GM18861 (cell line): ENCODE measurements around the gene YPEL2.
"Not testable (repeated sequence)": the region's sequence is repeated elsewhere in the genome, so short reads cannot be mapped to it uniquely, and the experiment has no call there.

Experiments used
- ATAC-seq: cut with Tn5 transposase; IDR thresholded peaks from one replicate; pipeline ENCODE4 v1.9.1; 2021; ENCODE audit not compliant: unreplicated experiment

The YPEL2 gene

DNA sequence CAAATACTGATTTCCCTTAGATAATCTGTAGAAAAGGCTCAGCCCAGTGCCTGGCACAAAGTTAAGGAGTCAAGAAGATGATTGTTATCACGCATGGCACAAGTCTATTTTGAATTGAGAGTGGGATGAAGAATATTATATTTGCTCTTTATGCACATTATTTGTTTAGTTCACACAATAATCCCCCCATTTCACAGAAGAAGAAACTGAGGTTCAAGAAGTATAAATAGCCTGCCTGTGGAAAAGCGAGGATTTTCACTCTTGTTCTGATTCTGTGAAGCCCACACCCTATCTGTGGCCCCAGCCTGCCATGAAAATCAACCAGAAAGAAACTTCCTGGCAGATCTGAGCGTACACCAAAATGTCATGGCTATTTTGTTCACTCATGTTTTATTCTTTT, 73.0 kb downstream of the YPEL2 start:
- ATAC-seq = no peak

DNA sequence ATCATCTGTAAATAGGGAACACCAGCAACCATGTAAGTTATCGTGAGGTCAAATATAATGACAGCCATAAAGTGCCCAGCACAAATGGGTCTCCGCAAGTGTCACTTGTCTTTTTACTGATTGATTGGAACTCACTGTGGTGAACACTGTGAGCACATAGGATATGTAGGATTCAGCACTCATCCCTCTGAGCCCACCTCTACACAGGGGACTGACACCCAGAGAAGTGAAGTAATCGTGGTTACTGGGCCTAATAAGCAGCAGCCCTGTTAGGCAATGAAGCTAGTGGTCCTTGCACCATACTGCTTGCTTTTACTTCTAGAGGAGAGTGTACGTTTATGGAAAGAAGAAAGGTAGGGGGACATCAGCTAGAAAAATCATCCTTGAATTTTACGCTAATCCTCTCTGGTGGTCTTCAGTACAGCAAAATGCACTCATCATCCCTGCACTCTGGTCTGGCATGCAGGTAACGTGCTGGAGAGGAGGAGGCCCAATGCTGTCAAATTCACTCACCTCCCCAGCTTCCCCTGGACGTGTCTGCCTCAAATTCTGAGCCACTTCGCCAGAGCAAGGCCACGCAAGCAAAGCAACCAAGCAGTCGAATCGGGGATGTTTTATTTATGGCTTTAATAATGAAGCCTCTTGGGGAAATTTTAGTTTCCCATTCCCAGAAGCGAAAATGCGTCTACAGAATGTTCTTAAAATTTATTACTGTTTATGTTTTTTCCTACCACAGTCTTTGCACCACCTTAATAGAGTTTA, 74.7 kb downstream of the YPEL2 start:
- ATAC-seq = no peak

DNA sequence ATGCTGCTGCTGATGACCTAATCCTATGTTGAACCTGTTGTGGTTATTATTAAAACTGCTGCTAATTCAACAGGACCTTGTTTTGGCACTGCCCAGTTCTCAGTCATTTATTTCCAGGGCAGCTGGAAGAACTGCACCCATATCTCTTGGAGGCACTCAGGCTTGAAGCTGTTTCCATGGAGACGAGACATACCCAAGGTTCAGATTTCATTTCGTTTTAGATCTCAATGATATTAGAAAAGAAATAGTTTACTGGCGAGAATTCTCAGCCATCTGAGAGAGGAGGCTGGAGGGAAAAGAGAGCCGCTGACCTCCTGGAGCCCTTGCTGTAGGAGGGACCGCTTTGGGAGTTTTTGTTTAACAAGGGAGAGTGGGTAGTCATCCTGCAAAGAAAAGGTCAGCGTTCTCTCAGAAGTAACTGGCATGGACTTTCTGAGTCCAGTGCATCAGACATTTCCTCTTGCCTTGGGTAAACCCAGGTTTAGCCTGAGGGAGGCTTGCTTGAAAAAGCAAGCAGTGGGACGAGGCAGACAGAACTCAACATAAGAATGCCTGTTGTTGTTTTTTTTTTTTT, 75.4 kb downstream of the YPEL2 start:
- ATAC-seq = no peak

DNA sequence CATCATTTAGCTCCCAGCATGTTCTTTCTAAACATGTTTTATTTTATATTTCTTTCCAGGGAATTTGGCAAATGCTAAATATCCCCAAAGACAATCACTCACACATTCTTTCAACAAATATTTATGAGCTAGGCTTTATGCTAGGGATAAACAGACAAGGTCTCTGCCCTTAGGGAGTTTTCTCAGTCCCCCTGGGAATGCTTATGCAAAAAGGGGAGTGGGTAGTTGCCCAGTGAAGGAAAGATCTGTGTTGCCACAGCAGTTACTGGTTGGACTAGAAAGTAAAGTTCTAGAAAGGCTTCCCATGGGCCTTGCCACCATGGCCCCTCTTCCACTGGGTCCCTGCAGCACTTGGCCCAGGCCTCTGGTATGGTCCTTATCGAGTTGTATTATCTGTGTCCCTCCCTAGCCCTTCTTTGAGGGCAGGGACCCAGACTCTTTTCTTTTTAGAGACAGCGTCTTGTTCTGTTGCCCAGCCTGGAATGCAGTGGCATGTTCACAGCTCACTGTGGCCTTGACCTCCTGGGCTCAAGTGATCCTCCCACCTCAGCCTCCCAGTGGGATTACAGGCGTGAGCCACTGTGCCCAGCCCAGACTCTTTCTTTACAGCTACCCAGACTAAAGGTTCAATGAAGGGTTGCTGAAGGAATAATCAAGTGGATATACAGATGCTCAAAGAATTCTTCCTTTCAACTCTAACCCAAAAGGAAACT, 78.0 kb downstream of the YPEL2 start:
- ATAC-seq = no peak

DNA sequence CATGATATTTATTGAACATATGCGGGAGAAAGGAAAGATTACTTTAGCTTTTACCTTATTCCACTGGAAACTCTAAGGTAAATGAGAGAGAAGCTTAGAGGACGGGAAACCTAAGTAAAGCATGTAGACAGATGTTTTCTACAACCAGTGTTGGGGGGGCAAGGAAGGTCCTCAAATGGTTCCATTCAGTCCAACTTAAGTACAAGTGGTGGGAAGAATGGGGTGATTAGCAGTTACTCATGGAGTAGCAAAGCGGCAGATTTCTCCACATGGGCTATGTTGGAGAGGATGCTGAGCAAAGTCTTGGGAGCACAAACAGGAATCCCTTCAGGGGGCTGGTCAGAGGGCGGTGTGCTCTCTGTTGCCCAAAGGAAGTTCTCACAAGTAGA, 78.6 kb downstream of the YPEL2 start:
- ATAC-seq = no peak

DNA sequence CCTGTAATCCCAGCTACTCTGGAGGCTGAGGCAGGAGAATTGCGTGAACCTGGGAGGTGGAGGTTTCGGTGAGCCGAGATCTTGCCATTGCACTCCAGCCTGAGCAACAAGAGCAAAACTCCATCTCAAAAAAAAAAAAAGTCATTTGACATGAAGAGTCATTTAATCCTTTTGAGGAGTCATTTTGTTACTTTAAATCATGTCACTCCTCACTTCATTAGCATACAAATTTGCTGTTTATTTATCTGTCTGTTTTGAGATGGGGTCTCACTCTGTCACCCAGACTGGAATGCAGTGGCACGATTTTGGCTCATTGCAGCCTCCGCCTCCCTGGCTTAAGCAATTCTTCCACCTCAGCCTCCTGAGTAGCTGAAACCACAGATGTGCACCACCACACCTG, 81.0 kb downstream of the YPEL2 start:
- ATAC-seq = not testable (repeated sequence)

DNA sequence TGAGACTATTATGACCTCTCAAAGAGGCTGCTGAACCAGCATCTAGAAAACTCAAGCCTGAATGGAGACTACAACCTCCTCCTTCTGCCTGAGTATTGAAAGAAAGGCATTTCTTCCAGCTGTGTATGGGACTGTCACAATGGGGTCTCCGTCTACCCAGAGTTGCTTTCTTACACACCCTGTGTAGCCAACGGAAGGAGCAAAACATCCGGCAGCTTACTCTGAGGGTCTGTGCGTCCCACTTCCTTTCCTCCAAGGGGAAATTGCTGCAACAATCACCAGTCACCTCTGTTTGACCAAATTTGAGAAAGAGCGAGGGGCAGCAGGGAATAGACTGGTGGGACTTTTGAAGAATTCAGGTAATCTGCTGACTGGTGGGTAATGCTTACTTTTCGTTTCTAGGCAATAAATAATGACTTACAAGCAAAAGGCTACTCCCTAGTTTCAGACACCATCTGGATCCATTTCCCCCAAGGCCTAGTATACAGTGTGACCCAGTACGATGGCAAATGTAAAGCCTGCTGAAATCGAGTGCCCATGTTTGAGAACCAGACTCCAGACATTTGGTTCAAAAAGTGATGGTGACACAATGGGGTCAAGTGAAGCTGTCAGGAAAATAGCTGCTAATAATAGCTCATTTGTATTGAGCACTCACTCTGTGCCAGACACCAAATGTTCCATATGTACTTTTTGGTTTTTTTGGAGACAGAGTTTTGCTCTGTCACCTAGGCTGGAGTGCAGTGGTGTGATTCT, 81.7 kb downstream of the YPEL2 start:
- ATAC-seq = no peak

DNA sequence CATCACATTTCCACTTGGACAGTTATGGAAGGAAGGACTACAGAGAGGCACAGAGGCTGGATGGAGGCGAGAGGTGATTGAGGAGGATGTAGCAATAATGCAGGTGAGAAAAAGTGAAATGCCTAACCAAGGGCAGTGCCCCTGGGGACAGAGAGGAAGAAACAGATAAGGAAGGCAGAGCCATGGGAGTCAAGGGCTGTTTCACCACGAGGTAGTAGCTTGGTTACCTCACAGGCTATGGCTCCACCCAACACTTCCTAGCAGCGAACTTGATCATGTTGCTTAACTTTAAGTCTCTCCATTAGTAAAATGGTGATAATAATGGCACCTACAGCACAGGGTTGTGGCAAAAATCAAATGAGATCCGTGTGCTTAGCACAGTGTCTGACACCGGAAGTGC, 83.9 kb downstream of the YPEL2 start:
- ATAC-seq = no peak

DNA sequence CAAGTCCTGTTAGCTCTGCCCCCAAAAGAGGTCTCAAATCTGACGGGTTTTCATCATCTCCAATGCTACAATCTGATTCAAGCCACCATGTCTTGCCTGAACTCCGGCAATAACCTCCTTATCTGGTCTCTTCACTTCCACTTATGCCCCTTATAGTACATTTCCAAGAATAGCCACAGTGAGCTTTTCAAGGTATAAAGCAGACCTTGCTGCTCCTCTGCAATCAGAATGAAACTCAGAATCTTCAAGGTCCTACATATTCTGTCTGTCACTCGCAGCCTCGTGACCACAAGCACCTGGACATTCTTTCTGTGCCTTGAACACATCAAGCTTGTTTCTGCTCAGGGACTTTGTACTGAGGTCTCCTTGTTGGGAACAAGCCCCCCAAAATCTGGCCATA, 84.7 kb downstream of the YPEL2 start:
- no peak for ATAC-seq

DNA sequence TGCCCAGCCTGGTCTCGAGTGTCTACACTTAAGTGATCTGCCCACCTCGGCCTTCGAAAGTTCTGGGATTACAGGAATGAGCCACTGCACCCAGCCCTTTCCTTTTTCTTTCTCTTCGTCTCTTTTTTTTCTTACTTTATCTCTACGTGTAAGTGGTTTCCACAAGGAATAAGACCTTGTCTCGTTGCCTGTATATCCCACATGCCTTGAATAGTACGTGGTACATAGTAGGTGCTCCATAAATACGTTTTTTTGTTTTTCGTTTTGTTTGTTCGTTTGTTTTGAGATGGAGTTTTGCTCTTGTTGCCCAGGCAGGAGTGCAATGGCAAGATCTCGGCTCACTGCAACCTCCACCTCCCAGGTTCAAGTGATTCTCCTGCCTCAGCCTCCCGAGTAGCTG, 86.0 kb downstream of the YPEL2 start:
- no peak for ATAC-seq

DNA sequence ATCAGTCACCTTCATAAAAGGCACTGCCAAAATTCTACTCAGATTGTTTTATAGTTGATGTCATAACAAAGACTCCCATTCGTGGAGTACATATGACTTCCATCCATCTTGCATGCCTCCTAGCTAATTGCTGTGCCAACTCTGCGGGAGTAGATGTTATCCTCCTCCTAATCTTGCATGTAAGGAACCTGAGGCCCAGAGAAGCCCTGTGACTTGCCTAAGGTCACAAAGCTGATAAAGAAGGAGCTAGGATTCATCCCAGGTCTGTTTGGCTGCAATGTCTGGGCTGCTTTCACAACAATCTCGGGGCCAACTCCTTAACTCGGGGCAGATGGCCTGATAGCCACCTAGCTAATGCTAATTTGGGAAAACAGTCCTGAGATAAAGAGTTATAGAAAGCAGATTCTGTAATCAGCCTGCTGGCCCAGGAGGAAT, 87.3 kb downstream of the YPEL2 start:
- ATAC-seq = no peak

DNA sequence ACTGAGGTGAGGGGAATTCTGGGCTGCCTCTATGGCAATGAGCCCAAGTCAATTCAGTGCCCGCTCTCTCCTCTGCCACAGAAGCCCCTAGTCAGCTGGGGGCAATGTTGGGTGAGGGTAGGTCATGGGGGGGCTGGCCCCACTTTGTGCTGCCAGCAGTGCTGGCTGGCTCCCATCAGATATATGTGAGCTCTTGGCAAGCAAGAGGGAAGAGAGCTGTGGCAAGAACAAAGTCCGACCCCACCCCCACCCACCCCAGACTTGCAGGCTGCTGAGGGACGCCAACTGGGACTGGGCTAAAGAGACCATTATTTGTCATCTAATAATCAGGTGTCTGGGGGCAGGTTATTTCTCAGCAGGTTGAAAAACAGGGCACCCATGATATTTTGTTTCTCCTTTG, 89.4 kb downstream of the YPEL2 start:
- no peak for ATAC-seq

DNA sequence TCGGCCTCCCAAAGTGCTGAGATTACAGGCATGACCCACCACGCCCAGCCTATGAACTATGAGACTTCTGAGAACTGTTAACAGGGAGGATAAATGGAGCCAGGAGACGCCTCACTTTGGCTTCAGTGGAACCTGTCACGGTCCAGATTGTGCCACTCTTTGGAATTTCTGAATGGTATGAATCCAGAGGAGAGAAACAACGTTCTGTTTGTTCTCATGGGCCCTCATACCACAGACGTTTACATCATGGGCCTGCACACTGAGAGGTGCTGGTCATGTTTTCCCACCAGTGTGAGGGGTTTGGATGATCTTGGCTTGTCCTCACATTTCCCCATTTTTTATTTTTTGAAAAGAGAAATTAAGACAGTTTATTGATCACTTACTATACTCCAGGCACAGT, 90.3 kb downstream of the YPEL2 start:
- no peak for ATAC-seq

DNA sequence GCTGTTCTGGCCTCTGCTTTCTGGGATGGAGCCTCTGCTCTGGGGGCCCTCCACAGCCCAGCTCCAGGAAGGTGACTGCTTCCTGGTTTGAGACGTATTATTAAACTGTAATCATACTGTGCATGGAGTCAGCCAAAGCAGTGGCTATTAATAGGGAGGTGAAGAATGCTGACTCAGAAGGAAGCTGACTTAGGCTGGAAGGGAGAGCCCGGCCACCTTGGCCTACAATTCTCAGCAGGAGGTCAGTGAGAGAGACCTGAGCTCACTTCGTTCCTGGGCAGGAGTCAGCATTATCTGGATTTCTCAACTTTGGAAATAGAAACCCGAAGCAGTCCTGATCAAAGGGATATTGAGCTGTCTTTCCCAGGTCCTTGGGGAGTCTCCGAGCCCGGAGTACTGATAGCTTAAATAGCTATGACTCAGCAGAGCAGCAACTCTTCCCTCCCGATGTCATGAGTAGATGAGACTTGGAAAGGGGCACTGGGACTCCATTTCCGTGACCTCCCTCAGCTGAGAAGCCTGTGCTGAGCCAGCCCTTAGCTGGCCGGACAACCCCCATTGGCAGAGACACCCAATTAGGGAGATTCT, 91.8 kb downstream of the YPEL2 start:
- no peak for ATAC-seq

DNA sequence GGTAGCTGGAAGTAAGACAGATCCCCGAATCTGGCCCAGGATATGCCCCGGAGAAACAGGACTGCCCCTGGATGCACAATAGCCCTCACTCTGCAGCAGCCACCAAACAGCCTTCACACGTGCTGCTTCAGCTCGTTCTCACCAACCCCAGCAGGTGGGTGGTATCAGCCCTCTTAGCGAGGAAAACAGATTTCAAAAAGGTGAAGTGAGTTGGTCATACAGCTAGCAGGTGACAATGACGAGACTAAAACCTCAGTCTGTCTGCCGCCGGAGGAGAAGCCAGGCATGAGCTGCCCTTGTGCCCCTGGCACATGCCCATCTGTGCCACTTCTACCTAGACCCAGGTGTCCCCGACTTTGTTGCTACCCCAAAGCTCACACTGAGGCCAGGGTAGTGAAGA, 92.4 kb downstream of the YPEL2 start:
- no peak for ATAC-seq

DNA sequence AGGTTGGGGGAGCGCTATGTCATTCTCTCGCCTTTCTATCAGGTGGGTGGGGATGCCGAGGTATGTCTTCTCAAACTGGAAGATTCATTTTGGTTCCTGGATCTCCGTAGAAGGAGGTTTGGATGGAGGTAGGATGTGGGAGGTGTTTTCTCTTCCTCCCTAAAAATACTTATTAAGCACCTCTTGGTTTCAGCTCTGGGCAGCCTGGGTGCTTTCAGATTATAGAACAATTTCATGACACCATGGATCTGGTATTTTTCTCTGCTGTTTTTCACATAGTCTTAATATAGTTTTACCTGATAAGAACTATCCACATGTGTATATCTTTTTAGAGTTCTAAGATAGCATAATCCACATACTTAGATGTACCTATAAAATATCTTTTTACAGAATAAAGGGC, 92.9 kb downstream of the YPEL2 start:
- no peak for ATAC-seq

DNA sequence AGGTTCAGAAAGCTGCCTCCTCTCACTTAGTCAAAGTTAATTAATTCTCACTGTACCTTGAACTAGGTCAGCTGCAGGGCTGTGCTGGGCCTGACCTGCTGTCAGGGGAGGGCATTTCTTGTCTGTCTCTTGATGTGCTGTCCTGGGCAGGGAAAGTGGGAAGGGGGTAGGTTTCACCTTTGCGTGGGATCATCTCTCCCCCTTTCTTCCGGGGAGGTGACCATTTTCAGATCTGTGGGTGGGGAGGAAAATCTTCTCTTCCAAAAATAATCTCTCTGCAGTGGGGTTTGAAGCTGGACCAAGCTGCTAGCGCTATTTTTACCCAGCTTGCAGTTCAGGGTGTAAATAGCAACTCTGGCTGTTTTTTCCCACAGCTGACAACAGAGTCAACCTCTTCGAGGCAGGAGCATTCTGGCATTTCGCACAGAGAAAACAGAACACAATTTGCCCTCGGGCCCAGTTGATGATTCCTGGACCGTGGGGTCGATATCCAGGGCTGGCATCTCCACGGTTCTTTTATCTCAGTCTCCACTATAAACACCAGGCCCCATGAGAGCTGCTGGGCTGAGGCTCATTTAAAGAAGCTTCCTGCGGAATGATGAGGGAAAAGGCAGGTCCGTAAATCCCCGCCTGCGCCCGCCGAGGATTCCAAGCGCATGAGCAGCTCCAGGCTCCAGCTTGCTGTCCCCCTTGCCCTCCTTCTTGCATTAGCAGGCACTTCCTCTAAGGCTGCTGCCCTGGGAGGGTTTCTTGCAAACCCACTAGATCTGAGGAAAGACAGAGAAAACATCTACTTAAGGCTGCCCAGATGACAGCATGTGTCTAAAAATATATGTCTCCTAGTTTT, 93.9 kb downstream of the YPEL2 start:
- no peak for ATAC-seq

DNA sequence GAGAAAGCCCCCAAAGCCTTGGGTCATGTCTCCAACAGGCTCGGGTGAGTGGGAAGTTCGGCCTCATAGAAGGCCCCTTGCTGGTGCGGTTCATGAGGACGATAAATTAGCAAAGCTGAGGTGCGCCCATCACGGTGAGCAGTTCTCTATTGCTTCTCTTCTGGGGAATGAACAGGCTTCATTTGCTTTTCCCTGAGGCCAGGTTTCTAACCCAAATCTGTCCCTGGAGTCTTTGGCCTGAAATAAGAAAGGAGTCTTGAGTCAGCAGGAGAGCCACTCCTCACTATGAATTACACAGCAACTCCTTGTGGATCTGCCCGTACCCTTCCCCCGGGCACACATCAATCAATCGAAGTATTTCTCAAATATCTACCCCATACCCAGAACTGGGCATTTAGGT, 94.6 kb downstream of the YPEL2 start:
- ATAC-seq = no peak

DNA sequence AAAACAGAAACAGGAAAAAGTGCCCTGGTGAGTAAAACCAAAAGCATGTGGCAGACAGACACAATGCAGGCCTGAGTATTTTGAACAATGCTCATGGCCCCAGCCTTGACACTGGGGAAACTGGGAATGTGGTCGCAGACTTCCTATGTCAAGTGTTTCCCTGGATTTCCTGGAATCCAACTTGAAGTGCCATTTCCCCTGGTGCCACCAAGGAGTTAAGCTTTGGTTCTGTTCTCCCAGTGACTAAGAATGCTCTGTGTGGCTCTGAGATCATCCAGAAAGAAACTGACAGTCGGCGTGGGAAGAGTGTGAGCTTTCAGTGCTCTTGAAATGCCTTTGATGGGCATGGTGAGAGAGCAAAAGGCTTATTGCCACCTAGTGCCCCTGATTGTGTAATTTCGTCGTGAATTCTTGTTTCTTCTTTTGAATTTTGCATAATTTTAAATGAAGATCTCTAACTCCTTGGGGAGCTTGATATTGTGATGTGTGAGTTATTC, 96.0 kb downstream of the YPEL2 start:
- ATAC-seq = no peak

DNA sequence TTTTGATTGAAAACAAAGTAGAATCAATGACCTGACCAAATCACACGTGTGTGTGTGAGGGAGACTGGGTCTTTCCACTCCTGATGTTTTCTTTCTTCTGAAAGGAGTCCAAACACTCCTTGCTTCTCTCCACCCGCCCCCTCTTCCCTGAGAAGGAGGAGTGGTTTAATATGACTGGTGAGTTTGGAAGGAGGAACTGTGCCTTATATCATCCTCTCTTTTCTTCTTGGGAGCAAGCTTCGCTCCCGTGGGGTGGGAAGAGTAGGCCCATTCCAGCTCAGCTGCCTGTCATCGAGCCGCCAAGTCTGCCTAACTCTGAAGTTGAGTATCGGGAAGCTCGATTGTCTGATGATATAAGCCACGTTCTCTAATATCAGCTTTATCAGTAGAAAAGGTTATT, 96.5 kb downstream of the YPEL2 start:
- no peak for ATAC-seq
